ENCODE data around the gene CRYL1.
A peak's percentile ranks its signal among the peaks of the same experiment; 100 is the strongest.

The CRYL1 gene

GRCh38 chr13:20431687-20432384 lies 93.8 kb downstream of the CRYL1 start:
- no peak overlapping the region for H3K4me3 ChIP-seq (ENCODE audit: low read depth, low read length)
- TF ChIP-seq CTCF (IDR thresholded peaks at IDR 0.05; ENCODE audit: insufficient read depth, low read depth, low read length, missing control alignments) = no peak
- no peak for DNase-seq (ENCODE audit: low read depth)

DNA sequence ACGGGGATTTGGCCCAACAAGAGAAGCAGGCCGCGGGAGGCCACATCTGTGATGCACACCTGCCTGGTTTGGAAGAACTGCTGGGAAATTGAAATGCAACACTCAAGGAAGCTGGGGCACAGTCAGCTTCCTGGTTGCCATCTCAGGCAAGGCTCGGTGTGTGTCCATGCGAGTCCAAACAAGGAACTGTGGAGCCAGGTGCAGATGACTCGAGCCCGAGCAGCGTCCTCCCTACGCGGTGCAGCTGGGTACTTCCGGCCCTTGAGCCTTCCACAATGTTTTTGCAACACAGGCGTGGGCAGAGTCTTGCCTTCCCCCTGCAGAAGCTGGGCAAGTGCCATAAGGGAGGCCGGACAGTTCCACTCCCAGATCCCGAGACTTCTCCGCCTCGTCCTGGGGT lies 94.6 kb downstream of the CRYL1 start:
- TF ChIP-seq CTCF (IDR thresholded peaks at IDR 0.05; ENCODE audit: insufficient read depth, low read depth, low read length, missing control alignments) = no peak
- no peak overlapping the region for H3K4me3 ChIP-seq (ENCODE audit: low read depth, low read length)
- no peak for DNase-seq (ENCODE audit: low read depth)

DNA sequence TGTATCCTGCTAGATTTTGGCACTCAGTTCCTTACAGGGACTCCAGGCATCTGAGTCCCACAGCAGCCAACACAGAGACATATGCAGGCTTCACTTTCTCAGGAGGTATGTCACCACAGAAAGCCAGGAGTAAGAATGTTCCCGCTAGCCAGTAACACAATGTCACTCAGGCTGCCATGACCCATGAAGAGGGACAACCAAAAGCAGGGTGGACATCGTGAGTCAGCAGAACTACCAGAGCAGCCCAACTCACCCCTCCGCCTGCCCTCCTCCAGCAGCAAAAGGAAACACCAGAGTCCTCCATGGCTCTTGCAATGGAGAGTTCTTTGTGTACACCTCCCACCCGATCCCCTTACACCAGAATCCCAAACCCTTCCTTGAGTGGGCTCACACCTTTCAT lies 95.4 kb downstream of the CRYL1 start:
- no peak for DNase-seq (ENCODE audit: low read depth)
- no peak for TF ChIP-seq CTCF (IDR thresholded peaks at IDR 0.05; ENCODE audit: insufficient read depth, low read depth, low read length, missing control alignments)
- no peak overlapping the region for H3K4me3 ChIP-seq (ENCODE audit: low read depth, low read length)

- no peak for TF ChIP-seq CTCF (IDR thresholded peaks at IDR 0.05; ENCODE audit: insufficient read depth, low read depth, low read length, missing control alignments)
Observed at GRCh38 chr13:20429682-20430081, 96.0 kb downstream of the CRYL1 start.

DNA sequence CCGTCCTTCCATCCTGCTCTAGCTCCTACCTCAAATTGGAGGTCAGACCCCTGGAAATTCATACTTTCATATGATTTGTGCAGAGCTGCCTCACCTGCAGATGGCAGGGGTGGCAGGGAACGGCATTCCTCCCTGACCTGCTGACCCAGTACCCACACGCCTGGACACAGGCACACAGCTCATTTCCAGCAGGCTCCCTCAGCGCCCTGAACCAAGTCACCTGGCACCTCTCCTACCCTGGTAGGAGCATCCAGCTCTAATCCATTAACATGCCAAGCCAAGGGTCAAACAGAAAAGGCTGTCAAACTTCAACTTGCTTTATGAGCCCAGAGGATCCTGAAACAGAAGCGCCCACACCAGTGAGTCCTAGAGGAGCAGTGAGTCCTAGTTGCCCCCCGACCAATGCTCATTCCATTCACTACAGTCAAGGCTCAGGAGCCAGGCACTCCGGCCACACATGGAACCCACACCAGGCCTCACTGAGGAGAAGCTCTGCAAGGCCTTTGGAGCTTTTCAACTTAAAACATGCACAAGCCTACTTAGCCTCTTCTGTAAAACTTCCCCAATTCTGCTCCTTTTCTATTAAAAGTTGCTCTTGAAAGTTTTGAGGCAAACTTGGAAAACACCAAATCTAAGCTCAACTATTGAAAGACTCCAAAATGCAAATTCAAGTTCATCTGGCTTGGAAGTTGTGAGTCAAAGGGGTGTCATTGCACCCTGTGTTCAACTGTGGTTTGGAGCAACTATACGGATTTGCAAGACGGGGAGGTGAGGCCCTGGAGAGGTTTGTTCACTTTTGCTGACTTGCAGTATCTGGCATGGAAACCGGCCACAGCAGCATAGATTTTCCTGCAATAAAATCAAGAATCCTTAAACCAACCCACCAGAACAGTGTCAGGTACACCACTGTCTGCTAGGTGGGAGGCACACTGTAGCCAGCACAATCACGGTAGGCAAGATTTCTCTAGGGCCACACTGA lies 96.7 kb downstream of the CRYL1 start:
- peak; percentile 25 for DNase-seq (ENCODE audit: low read depth)
- no peak overlapping the region for H3K4me3 ChIP-seq (ENCODE audit: low read depth, low read length)
- no peak for TF ChIP-seq CTCF (IDR thresholded peaks at IDR 0.05; ENCODE audit: insufficient read depth, low read depth, low read length, missing control alignments)

More at GRCh38 chr13:20429682-20430081, 96.0 kb downstream of the CRYL1 start:
- DNase-seq (ENCODE audit: low read depth) = no peak
- H3K4me3 ChIP-seq (ENCODE audit: low read depth, low read length) = no peak overlapping the region

- DNase-seq (ENCODE audit: low read depth) = no peak
- TF ChIP-seq CTCF (IDR thresholded peaks at IDR 0.05; ENCODE audit: insufficient read depth, low read depth, low read length, missing control alignments) = no peak
Observed at GRCh38 chr13:20426766-20427448, 98.8 kb downstream of the CRYL1 start.

More at GRCh38 chr13:20426766-20427448, 98.8 kb downstream of the CRYL1 start:
- no peak overlapping the region for H3K4me3 ChIP-seq (ENCODE audit: low read depth, low read length)
